T-helper 22 cell (primary cell): ENCODE data around the gene SLC35F3.
"Not testable (repeated sequence)": the region's sequence is repeated elsewhere in the genome, so short reads cannot be mapped to it uniquely, and the experiment has no call there.

ENCODE experiments used
- DNase-seq: peaks from one replicate; pipeline ENCODE4 v3.0.0-alpha.2; 2020; ENCODE audit warnings: low read depth

SLC35F3 gene

GRCh38 chr1:234226113-234226818, 321.8 kb downstream of the SLC35F3 start:
- DNase-seq: no peak

- DNase-seq: no peak
Measured at GRCh38 chr1:234226819-234227165, 322.3 kb downstream of the SLC35F3 start.

- DNase-seq: no peak
Measured at GRCh38 chr1:234229581-234230387, 325.3 kb downstream of the SLC35F3 start.

GRCh38 chr1:234230414-234230862, 326.0 kb downstream of the SLC35F3 start:
- DNase-seq: no peak

- no peak for DNase-seq
Measured at GRCh38 chr1:234231061-234231892, 326.8 kb downstream of the SLC35F3 start.

GRCh38 chr1:234231893-234232276, 327.4 kb downstream of the SLC35F3 start:
- no peak for DNase-seq

GRCh38 chr1:234234199-234234598, 329.7 kb downstream of the SLC35F3 start:
- DNase-seq: no peak

GRCh38 chr1:234235434-234235881, 331.0 kb downstream of the SLC35F3 start:
- no peak for DNase-seq

- DNase-seq: no peak
Measured at GRCh38 chr1:234237393-234237792, 332.9 kb downstream of the SLC35F3 start.

- DNase-seq: no peak
Measured at GRCh38 chr1:234238060-234238459, 333.6 kb downstream of the SLC35F3 start.

- DNase-seq: no peak
Measured at GRCh38 chr1:234239515-234239914, 335.0 kb downstream of the SLC35F3 start.

GRCh38 chr1:234239936-234240335, 335.5 kb downstream of the SLC35F3 start:
- DNase-seq: no peak

- no peak for DNase-seq
Measured at GRCh38 chr1:234240680-234241079, 336.2 kb downstream of the SLC35F3 start.

- no peak for DNase-seq
Measured at GRCh38 chr1:234241941-234242490, 337.5 kb downstream of the SLC35F3 start.

GRCh38 chr1:234243521-234244260, 339.2 kb downstream of the SLC35F3 start:
- DNase-seq: no peak

GRCh38 chr1:234244482-234244881, 340.0 kb downstream of the SLC35F3 start:
- no peak for DNase-seq

GRCh38 chr1:234246638-234247116, 342.2 kb downstream of the SLC35F3 start:
- no peak for DNase-seq

- not testable (repeated sequence) for DNase-seq
Measured at GRCh38 chr1:234247746-234248145, 343.3 kb downstream of the SLC35F3 start.

- no peak for DNase-seq
Measured at GRCh38 chr1:234250747-234251146, 346.3 kb downstream of the SLC35F3 start.

- no peak for DNase-seq
Measured at GRCh38 chr1:234253732-234254131, 349.3 kb downstream of the SLC35F3 start.

- no peak for DNase-seq
Measured at GRCh38 chr1:234256359-234256758, 351.9 kb downstream of the SLC35F3 start.
